Muscle of leg (tissue), 11 donors: Measurements from ENCODE around the gene SLC16A8. TPM values are rescaled to one million over a fixed set of nuclear protein-coding genes. Genes with fewer than 3 reads are reported as not detected.

Experiments used
- DNase-seq: peaks from one replicate; pipeline ENCODE4 v3.0.0; 2013
- H3K27ac ChIP-seq: one replicate; pipeline ENCODE4 v1.5.1; 2013; ENCODE audit warnings: mild to moderate bottlenecking, low read length, control low read depth
- H3K27me3 ChIP-seq: one replicate; pipeline ENCODE4 v1.6.1; 2013; ENCODE audit warnings: low read length; ENCODE audit not compliant: control insufficient read depth, insufficient read depth
- H3K36me3 ChIP-seq: one replicate; pipeline ENCODE4 v1.6.1; 2013; ENCODE audit warnings: low read length; ENCODE audit not compliant: control insufficient read depth, insufficient read depth
- H3K4me1 ChIP-seq: one replicate; pipeline ENCODE4 v1.6.1; 2013; ENCODE audit warnings: low read length; ENCODE audit not compliant: control insufficient read depth, insufficient read depth
- H3K4me3 ChIP-seq: one replicate; pipeline ENCODE4 v1.5.1; 2013; ENCODE audit warnings: low read length, control low read depth
- H3K9me3 ChIP-seq: replicated peaks from 2 replicates; pipeline ENCODE4 v1.6.1; 2013; ENCODE audit warnings: low read depth, low read length; ENCODE audit not compliant: control insufficient read depth
- WGBS: methylation state at CpG from one replicate; pipeline ENCODE4 v1.1.5; 2013; ENCODE audit warnings: missing lambda C conversion rate; ENCODE audit not compliant: insufficient coverage; 5-methylcytosine and 5-hydroxymethylcytosine counted together
- polyA plus RNA-seq, 8 donors: library from polyadenylated mRNA; unstranded; fragments of 120-200 nt; gene quantifications; one replicate each; pipeline versions ENCODE4 v1.2.1 to v1.2.3, GENCODE V29; 2013; ENCODE audit warnings: inconsistent platforms in 1 of 8, low replicate concordance in 1 of 8; ENCODE audit not compliant: insufficient read length in 8 of 8, insufficient read depth in 1 of 8
- total RNA-seq: library from RNA; stranded (reverse); fragments of 120-200 nt; gene quantifications from one replicate; pipeline ENCODE4 v1.2.4, GENCODE V29; 2013

Gene SLC16A8
- total and polyA plus RNA-seq, 9 donors = 1.0 to 3.4 (median 2.4) TPM

GRCh38 chr22:38035530-38035885, 48.5 kb downstream of the SLC16A8 start:
- H3K4me1 ChIP-seq = peaks cover 39% of the 10 kb centered on the region
- no peaks in the 10 kb centered on the region for H3K9me3 ChIP-seq
- no peaks in the 10 kb centered on the region for H3K36me3 ChIP-seq
- no peak for DNase-seq
- no peak overlapping the region for H3K27ac ChIP-seq
- 78% methylated on average over 7 of the region's 9 CpGs for WGBS
- H3K4me3 ChIP-seq = no peak overlapping the region
- H3K27me3 ChIP-seq = no peaks in the 10 kb centered on the region

- Histone ChIP-seq H3K27me3 (no peaks in the 10 kb centered on the region), H3K4me3 (no peak overlapping the region), H3K9me3 (no peaks in the 10 kb centered on the region), H3K36me3 (no peaks in the 10 kb centered on the region), H3K4me1 (peaks cover 44% of the 10 kb centered on the region), H3K27ac (no peak overlapping the region)
- no peak for DNase-seq
- WGBS = 70% methylated on average over 5 of the region's 11 CpGs
Measured at GRCh38 chr22:38034884-38035529, 49.0 kb downstream of the SLC16A8 start.

GRCh38 chr22:38034278-38034882, 49.6 kb downstream of the SLC16A8 start:
- Histone ChIP-seq H3K36me3 (no peaks in the 10 kb centered on the region), H3K9me3 (no peaks in the 10 kb centered on the region), H3K27ac (peak overlapping the region; percentile 55), H3K27me3 (no peaks in the 10 kb centered on the region), H3K4me3 (no peak overlapping the region), H3K4me1 (peaks cover 43% of the 10 kb centered on the region)
- peak; percentile 92 for DNase-seq
- 34% methylated on average over 7 of the region's 15 CpGs for WGBS

DNA sequence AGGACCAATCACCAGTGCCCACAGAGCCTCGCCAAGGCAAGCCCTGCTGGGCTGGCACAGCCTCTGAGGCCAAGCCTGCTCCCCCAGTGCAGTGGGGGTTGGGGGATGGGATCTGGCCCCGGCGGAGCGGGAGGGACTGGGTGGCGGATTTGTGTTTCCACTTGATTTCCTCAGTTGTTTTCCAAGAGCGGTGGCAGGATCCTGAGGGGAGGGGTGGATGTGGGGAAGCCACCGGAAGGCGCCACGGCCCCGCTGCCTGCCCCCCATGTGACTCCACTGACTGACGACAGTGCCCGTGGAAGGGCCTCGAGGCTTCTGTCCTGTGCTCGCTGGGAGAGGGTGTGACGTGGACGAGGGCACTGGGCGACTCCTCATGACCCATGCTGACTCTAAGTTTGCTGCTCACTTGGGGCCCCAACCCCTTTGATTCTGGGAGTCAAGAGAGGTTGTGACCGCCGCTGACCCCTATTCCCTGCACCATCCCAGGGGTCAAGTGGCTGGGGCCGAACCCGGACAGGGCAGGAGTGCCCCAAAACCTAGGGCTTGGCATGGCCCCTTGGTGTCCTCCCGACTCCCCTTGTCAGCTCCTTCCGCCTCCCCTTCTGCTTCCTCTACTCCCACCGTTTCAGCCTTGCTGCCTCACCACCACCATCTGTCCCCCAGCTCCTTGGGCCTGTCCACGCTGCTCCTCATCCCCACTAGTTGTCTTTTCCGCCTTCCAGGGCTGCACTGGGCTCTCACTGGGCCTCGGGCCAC, 50.3 kb downstream of the SLC16A8 start:
- DNase-seq = no peak
- no peaks in the 10 kb centered on the region for H3K9me3 ChIP-seq
- H3K27me3 ChIP-seq = no peaks in the 10 kb centered on the region
- 60% methylated on average over 23 of the region's 27 CpGs for WGBS
- H3K27ac ChIP-seq = peak overlapping the region; percentile 55
- H3K4me1 ChIP-seq = peaks cover 41% of the 10 kb centered on the region
- no peaks in the 10 kb centered on the region for H3K36me3 ChIP-seq
- H3K4me3 ChIP-seq = no peak overlapping the region

- WGBS = 75% methylated on average over 16 of the region's 19 CpGs
- no peaks in the 10 kb centered on the region for H3K27me3 ChIP-seq
- H3K9me3 ChIP-seq = no peaks in the 10 kb centered on the region
- peak overlapping the region; percentile 55 for H3K27ac ChIP-seq
- no peak for DNase-seq
- no peak overlapping the region for H3K4me3 ChIP-seq
- no peaks in the 10 kb centered on the region for H3K36me3 ChIP-seq
- peaks cover 47% of the 10 kb centered on the region for H3K4me1 ChIP-seq
Measured at GRCh38 chr22:38032681-38033521, 51.1 kb downstream of the SLC16A8 start.

DNA sequence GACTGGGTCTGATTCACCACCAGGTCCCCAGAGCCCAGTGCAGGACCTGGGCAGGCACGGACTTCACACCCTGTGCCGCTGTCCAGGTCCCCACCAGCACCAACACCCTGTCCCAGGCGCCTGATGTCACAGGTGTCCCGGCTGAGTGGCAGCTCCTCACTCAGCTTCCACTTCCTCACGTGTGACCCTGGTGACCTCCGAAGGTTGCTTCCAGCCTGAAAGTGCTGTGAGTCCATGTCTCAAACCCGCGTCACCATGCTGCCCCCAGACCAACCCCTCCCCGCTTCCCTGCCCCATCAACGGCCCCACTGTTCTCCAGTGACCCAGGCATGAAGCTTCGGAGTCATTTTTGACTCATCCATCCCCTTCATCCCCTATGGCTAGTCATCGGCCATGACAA, 52.5 kb downstream of the SLC16A8 start:
- WGBS = 79% methylated on average over 10 of the region's 12 CpGs
- H3K9me3 ChIP-seq = no peaks in the 10 kb centered on the region
- H3K4me1 ChIP-seq = peaks cover 62% of the 10 kb centered on the region
- H3K27me3 ChIP-seq = no peaks in the 10 kb centered on the region
- H3K27ac ChIP-seq = peak overlapping the region; percentile 20
- H3K4me3 ChIP-seq = no peak overlapping the region
- no peak for DNase-seq
- H3K36me3 ChIP-seq = no peaks in the 10 kb centered on the region

GRCh38 chr22:38030311-38031133, 53.5 kb downstream of the SLC16A8 start:
- no peaks in the 10 kb centered on the region for H3K9me3 ChIP-seq
- DNase-seq = no peak
- no peaks in the 10 kb centered on the region for H3K36me3 ChIP-seq
- peaks cover 71% of the 10 kb centered on the region for H3K4me1 ChIP-seq
- WGBS = 57% methylated on average over 9 of the region's 16 CpGs
- H3K27ac ChIP-seq = peak overlapping the region; percentile 26
- no peak overlapping the region for H3K4me3 ChIP-seq
- H3K27me3 ChIP-seq = peaks cover 4% of the 10 kb centered on the region

- DNase-seq = peak; percentile 59
- 25% methylated on average over 5 of the region's 5 CpGs for WGBS
- H3K36me3 ChIP-seq = no peaks in the 10 kb centered on the region
- peaks cover 4% of the 10 kb centered on the region for H3K27me3 ChIP-seq
- H3K4me3 ChIP-seq = no peak overlapping the region
- H3K4me1 ChIP-seq = peaks cover 69% of the 10 kb centered on the region
- H3K9me3 ChIP-seq = no peaks in the 10 kb centered on the region
- H3K27ac ChIP-seq = peak overlapping the region; percentile 26
Measured at GRCh38 chr22:38029901-38030300, 54.1 kb downstream of the SLC16A8 start.

DNA sequence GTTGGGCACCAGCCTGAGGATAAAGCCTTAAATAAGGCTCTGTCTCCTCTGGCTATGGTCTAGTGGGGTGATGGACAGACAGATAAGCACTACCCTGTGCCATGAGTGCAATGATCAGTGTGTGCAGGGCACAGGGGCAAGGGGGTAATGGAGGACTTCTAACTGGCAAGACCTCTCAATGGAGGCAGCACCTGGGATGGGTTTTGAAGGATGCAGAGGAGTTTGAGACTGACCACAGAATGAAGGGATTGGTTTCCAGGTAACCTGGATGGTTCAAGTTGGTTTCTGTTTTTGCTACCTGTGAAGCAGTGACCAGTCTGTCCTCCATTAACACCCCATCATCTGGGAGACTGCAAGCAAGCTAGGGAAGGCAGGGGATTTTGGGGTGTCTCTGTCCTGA, 54.6 kb downstream of the SLC16A8 start:
- peaks cover 64% of the 10 kb centered on the region for H3K4me1 ChIP-seq
- no peak overlapping the region for H3K4me3 ChIP-seq
- no peaks in the 10 kb centered on the region for H3K9me3 ChIP-seq
- peaks cover 4% of the 10 kb centered on the region for H3K27me3 ChIP-seq
- DNase-seq = no peak
- no peaks in the 10 kb centered on the region for H3K36me3 ChIP-seq
- H3K27ac ChIP-seq = no peak overlapping the region
